ENCODE data around the gene BLOC1S1. TPM values are rescaled to one million over a fixed set of nuclear protein-coding genes. Genes with fewer than 3 reads are reported as not detected.
"Not testable (repeated sequence)": the region's sequence is repeated elsewhere in the genome, so short reads cannot be mapped to it uniquely, and the experiment has no call there.

Gene BLOC1S1
- polyA plus RNA-seq, 12 donors: 74.6 to 114 (median 91.6) TPM; not detected in 1

GRCh38 chr12:55741931-55742680 lies 26.3 kb downstream of the BLOC1S1 start:
- no peak for DNase-seq

- peak; percentile 86 for DNase-seq
These were observed 27.0 kb downstream of the BLOC1S1 start, which contains the start of gene GDF11 for GRCh38 chr12:55742719-55743405. Gene GDF11 (plus strand): TSS chr12:55743122. CDS start chr12:55743317, 195 bp downstream.

- DNase-seq: no peak
These were observed 27.8 kb downstream of the BLOC1S1 start for GRCh38 chr12:55743406-55744339.

- no peak for DNase-seq
These were observed 28.6 kb downstream of the BLOC1S1 start for GRCh38 chr12:55744340-55745030.

- DNase-seq: no peak
These were observed 29.7 kb downstream of the BLOC1S1 start for GRCh38 chr12:55745361-55746173.

GRCh38 chr12:55746174-55746912 lies 30.5 kb downstream of the BLOC1S1 start:
- DNase-seq: no peak

- no peak for DNase-seq
These were observed 31.0 kb downstream of the BLOC1S1 start for GRCh38 chr12:55746913-55747231.

GRCh38 chr12:55748230-55748993 lies 32.6 kb downstream of the BLOC1S1 start:
- DNase-seq: no peak

- DNase-seq: no peak
These were observed 39.4 kb downstream of the BLOC1S1 start for GRCh38 chr12:55755246-55755645.

GRCh38 chr12:55757701-55758100 lies 41.9 kb downstream of the BLOC1S1 start:
- DNase-seq: no peak

GRCh38 chr12:55758575-55758974 lies 42.7 kb downstream of the BLOC1S1 start:
- DNase-seq: not testable (repeated sequence)

GRCh38 chr12:55760663-55761062 lies 44.8 kb downstream of the BLOC1S1 start:
- no peak for DNase-seq

GRCh38 chr12:55762646-55763045 lies 46.8 kb downstream of the BLOC1S1 start:
- DNase-seq: no peak

- no peak for DNase-seq
These were observed 50.0 kb downstream of the BLOC1S1 start for GRCh38 chr12:55765736-55766290.

- no peak for DNase-seq
These were observed 51.3 kb downstream of the BLOC1S1 start for GRCh38 chr12:55767156-55767555.

Measured in muscle of arm (tissue), 12 donors.